Measurements from ENCODE around the gene COX8C. TPM values are rescaled to one million over a fixed set of nuclear protein-coding genes. Genes with fewer than 3 reads are reported as not detected.

Gene COX8C
- total and polyA plus RNA-seq, 2 of the 8 experiments (the other 6 are each of a cell fraction or from before 2014, with no cell fraction given), result not detected

GRCh38 chr14:93315575-93315974 lies 31.4 kb upstream of the COX8C start:
- Histone ChIP-seq H3K27ac (ENCODE audit: low read depth, low read length) (no peak overlapping the region), H2BK20ac (ENCODE audit: low read length) (no peak overlapping the region), H3K36me3 (ENCODE audit: control insufficient read depth in 2 of 4, insufficient read depth in 4 of 4, low read length in 3 of 4) (no peaks in the 10 kb centered on the region), H3K79me2 (ENCODE audit: control insufficient read depth in 1 of 2, insufficient read depth in 2 of 2, low read length in 2 of 2) (peaks cover 4 to 95% of the 10 kb centered on the region in 2 experiments; a peak in 2 of 4 replicates), H2BK5ac (ENCODE audit: low read depth, low read length) (no peak overlapping the region), H3K4me2 (ENCODE audit: insufficient read depth in 1 of 2, low read depth in 2 of 2, low read length in 2 of 2) (no peak overlapping the region), H3K18ac (ENCODE audit: extremely low read depth, low read length) (no peak overlapping the region), H3K23ac (ENCODE audit: insufficient read length) (no peak overlapping the region), H4K91ac (replicated peaks; ENCODE audit: insufficient read length, low read length) (no peak overlapping the region), H3K56ac (replicated peaks; ENCODE audit: insufficient read length, low read depth, low read length) (no peak overlapping the region), H3K4me3 (ENCODE audit: extremely low read depth in 1 of 4, insufficient read depth in 2 of 4, low read depth in 3 of 4, low read length in 4 of 4) (no peak overlapping the region), H3K9me3 (ENCODE audit: insufficient read depth in 2 of 2, low read depth in 1 of 2, low read length in 1 of 2) (no peaks in the 10 kb centered on the region), H4K20me1 (replicated peaks in 1 of 2; ENCODE audit: control insufficient read depth in 1 of 2, insufficient read depth in 2 of 2, low read length in 2 of 2) (peaks cover 0 to 6% of the 10 kb centered on the region in 2 experiments), H3K4me1 (replicated peaks in 1 of 4; ENCODE audit: control insufficient read depth in 3 of 4, insufficient read depth in 4 of 4, low read length in 3 of 4) (peaks cover 0 to 14% (median 6%) of the 10 kb centered on the region in 4 experiments; a peak in 6 of 7 replicates), H3K23me2 (ENCODE audit: low read depth, low read length) (no peaks in the 10 kb centered on the region), H3K4ac (replicated peaks; ENCODE audit: insufficient read length, low read depth, low read length) (no peak overlapping the region), H2AFZ (ENCODE audit: low read length) (no peak overlapping the region), H2BK120ac (replicated peaks; ENCODE audit: low read depth, low read length) (no peak overlapping the region), H3K27me3 (replicated peaks in 1 of 4; ENCODE audit: control insufficient read depth in 3 of 4, extremely low read depth in 1 of 4, insufficient read depth in 3 of 4, low read length in 3 of 4) (no peaks in the 10 kb centered on the region), H3K14ac (ENCODE audit: insufficient read length) (no peak overlapping the region), H2BK15ac (ENCODE audit: low read length) (no peak overlapping the region), H3K9ac (replicated peaks in 1 of 4; ENCODE audit: extremely low read depth in 1 of 4, low read depth in 3 of 4, low read length in 3 of 4) (no peak overlapping the region), H3K79me1 (ENCODE audit: low read depth, low read length) (peaks cover 8% of the 10 kb centered on the region), H2AK5ac (ENCODE audit: low read depth, low read length) (no peak overlapping the region), H4K5ac (ENCODE audit: insufficient read length, low read depth, low read length) (no peak overlapping the region), H4K8ac (ENCODE audit: extremely low read depth, insufficient read depth, low read length) (no peak overlapping the region), H2BK12ac (ENCODE audit: low read depth, low read length) (no peak overlapping the region)
- DNase-seq (ENCODE audit: low read depth in 1 of 2, low spot score in 2 of 2) (no peak), FAIRE-seq (no peak)
- POLR2A ChIA-PET (ENCODE audit: partially characterized antibody), result no interaction called here
- TF ChIP-seq HDAC6 (IDR thresholded peaks at IDR 0.05; ENCODE audit: low read depth, low read length), result no peak
- TF ChIP-seq SIN3A (conservative IDR thresholded peaks at IDR 0.05 in 1 of 2, IDR thresholded peaks at IDR 0.05 in 1 of 2; ENCODE audit: low read depth in 1 of 2, low read length in 2 of 2), result no peak
- no peak for TF ChIP-seq RBBP5 (IDR thresholded peaks at IDR 0.05; ENCODE audit: borderline replicate concordance, low read depth, low read length)
- TF ChIP-seq GABPA (IDR thresholded peaks at IDR 0.05; ENCODE audit: borderline replicate concordance, insufficient read depth, low read length), result no peak
- no peak for TF ChIP-seq TCF12 (IDR thresholded peaks at IDR 0.05; ENCODE audit: low read depth, low read length)
- no peak for TF ChIP-seq POLR2A (IDR thresholded peaks at IDR 0.05; ENCODE audit: control extremely low read depth in 1 of 2, low read depth in 2 of 2, low read length in 2 of 2)
- no peak for TF ChIP-seq CBX5 (IDR thresholded peaks at IDR 0.05; ENCODE audit: low read depth, low read length)
- TF ChIP-seq KDM5A (IDR thresholded peaks at IDR 0.05; ENCODE audit: low read length), result no peak
- TF ChIP-seq EZH2 (IDR thresholded peaks at IDR 0.05; ENCODE audit: low read depth, low read length, severe bottlenecking), result no peak
- CTCF ChIA-PET (ENCODE audit: partially characterized antibody), result no interaction called here

All from H1 (cell line).